ENCODE results near the gene PLCD3. TPM values are rescaled to one million over a fixed set of nuclear protein-coding genes. Genes with fewer than 3 reads are reported as not detected.

PLCD3 gene
- total and polyA plus RNA-seq, 2 of the 13 experiments (the other 11 are each of a cell fraction or from before 2014, with no cell fraction given): 11.3 to 39.1 TPM

DNA sequence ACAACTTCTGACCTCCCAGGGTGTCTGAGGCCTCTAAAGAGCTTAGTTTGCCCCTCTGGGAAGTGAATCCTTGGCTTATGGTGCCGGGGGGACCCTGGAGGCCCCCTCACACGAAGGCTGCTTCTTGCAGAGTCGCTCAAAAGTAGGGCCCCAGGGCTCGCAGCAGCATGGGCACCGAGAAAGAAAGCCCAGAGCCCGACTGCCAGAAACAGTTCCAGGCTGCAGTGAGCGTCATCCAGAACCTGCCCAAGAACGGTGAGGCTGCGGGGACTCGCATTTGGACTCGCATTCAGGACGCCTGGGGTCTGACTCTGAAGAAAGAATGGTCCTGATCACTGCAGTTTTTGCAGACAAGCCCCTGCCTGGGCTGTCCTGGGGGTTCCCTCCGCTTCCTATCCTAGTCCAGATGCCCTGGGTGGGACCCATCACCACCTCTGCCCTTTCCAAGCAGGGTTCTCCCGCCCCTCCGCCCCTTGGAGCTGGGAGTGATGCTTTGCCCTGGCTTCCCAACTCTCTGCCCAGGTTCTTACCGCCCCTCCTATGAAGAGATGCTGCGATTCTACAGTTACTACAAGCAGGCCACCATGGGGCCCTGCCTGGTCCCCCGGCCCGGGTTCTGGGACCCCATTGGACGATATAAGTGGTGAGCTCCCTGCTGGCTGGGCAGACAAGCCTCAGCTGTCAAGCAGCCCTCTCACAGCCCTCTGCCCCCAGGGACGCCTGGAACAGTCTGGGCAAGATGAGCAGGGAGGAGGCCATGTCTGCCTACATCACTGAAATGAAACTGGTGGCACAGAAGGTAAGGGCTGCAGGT is 3.9 kb upstream of the PLCD3 start:
- intact Hi-C loops (cut with micrococcal nuclease; ENCODE audit: unreplicated experiment) (loop anchor here (1.0 to 5.0 kb wide), 4 partner anchors 12 to 181 kb away; partner anchors contain the start of genes HEXIM1 and MAP3K14), in situ Hi-C loops (cut with HindIII; ENCODE audit: extremely low pct_ligation_motif_present, low pct_unique_long_range_greater_than_20kb) (loop anchor here (10.0 kb wide), 1 partner anchor 239 kb away; no protein-coding TSS in a partner anchor)
- TF ChIP-seq, protein P1, sequence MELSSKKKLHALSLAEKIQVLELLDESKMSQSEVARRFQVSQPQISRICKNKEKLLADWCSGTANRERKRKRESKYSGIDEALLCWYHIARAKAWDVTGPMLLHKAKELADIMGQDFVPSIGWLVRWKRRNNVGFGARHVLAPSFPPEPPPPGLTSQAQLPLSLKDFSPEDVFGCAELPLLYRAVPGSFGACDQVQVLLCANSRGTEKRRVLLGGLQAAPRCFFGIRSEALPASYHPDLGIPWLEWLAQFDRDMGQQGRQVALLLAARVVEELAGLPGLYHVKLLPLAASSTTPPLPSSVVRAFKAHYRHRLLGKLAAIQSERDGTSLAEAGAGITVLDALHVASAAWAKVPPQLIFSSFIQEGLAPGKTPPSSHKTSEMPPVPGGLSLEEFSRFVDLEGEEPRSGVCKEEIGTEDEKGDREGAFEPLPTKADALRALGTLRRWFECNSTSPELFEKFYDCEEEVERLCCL (CRISPR knock-in tag; IDR thresholded peaks at IDR 0.05; ENCODE audit: borderline replicate concordance): no peak
- TF ChIP-seq STAG1 (CRISPR knock-in tag; IDR thresholded peaks at IDR 0.05): no peak
- TF ChIP-seq, protein P2, sequence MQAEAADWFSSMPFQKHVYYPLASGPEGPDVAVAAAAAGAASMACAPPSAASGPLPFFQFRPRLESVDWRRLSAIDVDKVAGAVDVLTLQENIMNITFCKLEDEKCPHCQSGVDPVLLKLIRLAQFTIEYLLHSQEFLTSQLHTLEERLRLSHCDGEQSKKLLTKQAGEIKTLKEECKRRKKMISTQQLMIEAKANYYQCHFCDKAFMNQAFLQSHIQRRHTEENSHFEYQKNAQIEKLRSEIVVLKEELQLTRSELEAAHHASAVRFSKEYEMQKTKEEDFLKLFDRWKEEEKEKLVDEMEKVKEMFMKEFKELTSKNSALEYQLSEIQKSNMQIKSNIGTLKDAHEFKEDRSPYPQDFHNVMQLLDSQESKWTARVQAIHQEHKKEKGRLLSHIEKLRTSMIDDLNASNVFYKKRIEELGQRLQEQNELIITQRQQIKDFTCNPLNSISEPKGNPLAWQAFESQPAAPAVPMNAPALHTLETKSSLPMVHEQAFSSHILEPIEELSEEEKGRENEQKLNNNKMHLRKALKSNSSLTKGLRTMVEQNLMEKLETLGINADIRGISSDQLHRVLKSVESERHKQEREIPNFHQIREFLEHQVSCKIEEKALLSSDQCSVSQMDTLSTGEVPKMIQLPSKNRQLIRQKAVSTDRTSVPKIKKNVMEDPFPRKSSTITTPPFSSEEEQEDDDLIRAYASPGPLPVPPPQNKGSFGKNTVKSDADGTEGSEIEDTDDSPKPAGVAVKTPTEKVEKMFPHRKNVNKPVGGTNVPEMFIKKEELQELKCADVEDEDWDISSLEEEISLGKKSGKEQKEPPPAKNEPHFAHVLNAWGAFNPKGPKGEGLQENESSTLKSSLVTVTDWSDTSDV (CRISPR knock-in tag; IDR thresholded peaks at IDR 0.05): 0 out of 2 replicates have a peak, but pooled peaks have one; percentile 54
- TF ChIP-seq ZNF143 (CRISPR knock-in tag; IDR thresholded peaks at IDR 0.05): no peak
- TF ChIP-seq HOXA7 (CRISPR knock-in tag; IDR thresholded peaks at IDR 0.05): no peak
- no peak for TF ChIP-seq ZNF7 (CRISPR knock-in tag; IDR thresholded peaks at IDR 0.05)
- no peak for TF ChIP-seq NCOR1 (IDR thresholded peaks at IDR 0.05; ENCODE audit: borderline replicate concordance, low read length)
- TF ChIP-seq FOXP1 (IDR thresholded peaks at IDR 0.05): no peak
- TF ChIP-seq FOXP1 (CRISPR knock-in tag; IDR thresholded peaks at IDR 0.05): no peak
- 0 out of 2 replicates have a peak, but pooled peaks have one; percentile 73 for TF ChIP-seq ZNF224 (CRISPR knock-in tag; IDR thresholded peaks at IDR 0.05)
- TF ChIP-seq, protein P3, sequence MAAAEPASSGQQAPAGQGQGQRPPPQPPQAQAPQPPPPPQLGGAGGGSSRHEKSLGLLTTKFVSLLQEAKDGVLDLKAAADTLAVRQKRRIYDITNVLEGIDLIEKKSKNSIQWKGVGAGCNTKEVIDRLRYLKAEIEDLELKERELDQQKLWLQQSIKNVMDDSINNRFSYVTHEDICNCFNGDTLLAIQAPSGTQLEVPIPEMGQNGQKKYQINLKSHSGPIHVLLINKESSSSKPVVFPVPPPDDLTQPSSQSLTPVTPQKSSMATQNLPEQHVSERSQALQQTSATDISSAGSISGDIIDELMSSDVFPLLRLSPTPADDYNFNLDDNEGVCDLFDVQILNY (CRISPR knock-in tag; conservative IDR thresholded peaks at IDR 0.05): no peak
- TF ChIP-seq MXI1 (IDR thresholded peaks at IDR 0.05; ENCODE audit: borderline replicate concordance, low read depth, low read length): peak; percentile 19; the same call in 1 of the 3 replicates
- TF ChIP-seq ETV6 (CRISPR knock-in tag; conservative IDR thresholded peaks at IDR 0.05): no peak; the same call in 1 of the 2 replicates
- TF ChIP-seq, protein P4, sequence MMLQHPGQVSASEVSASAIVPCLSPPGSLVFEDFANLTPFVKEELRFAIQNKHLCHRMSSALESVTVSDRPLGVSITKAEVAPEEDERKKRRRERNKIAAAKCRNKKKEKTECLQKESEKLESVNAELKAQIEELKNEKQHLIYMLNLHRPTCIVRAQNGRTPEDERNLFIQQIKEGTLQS (CRISPR knock-in tag; IDR thresholded peaks at IDR 0.05): no peak

More for the DNA sequence above, 3.9 kb upstream of the PLCD3 start:
- FAIRE-seq (no peak), DNase-seq (ENCODE audit: low spot score) (no peak), ATAC-seq (peak; percentile 1)
- ChIA-PET POLR2A (interaction anchor here (0.7 to 7.1 kb wide), 24 partner anchors 9 to 95 kb away, joined by 3 to 217 read pairs (median 4); partner anchors contain the start of genes HEXIM1, HEXIM2 and NMT1), CTCF (ENCODE audit: low intra/inter-chr PET ratio, low total read pairs) (interaction anchor here (0.7 to 4.9 kb wide), 23 partner anchors 12 to 217 kb away, joined by 3 to 303 read pairs (median 7); partner anchors contain the start of genes HEXIM1 and HEXIM2)
- Histone ChIP-seq H3K27ac (ENCODE audit: extremely low read length, insufficient read depth, low read length) (peak overlapping the region; percentile 64), H3K9ac (ENCODE audit: insufficient read depth, low read depth, low read length) (peak overlapping the region; percentile 84), H4K20me1 (ENCODE audit: insufficient read depth, low read length) (no peaks in the 10 kb centered on the region), H3K4me1 (ENCODE audit: insufficient read depth, low read length) (peaks cover 35% of the 10 kb centered on the region), H3K27me3 (ENCODE audit: control insufficient read depth in 1 of 2, insufficient read depth in 2 of 2, low read length in 2 of 2) (no peaks in the 10 kb centered on the region), H3K36me3 (replicated peaks in 1 of 2; ENCODE audit: control insufficient read depth in 1 of 2, insufficient read depth in 2 of 2, low read length in 2 of 2) (peaks cover 2 to 5% of the 10 kb centered on the region in 2 experiments; a peak in 4 of 5 replicates), H3K4me2 (ENCODE audit: low read depth, low read length) (peak overlapping the region; percentile 100), H3K79me2 (ENCODE audit: insufficient read depth, low read length) (peaks cover 20% of the 10 kb centered on the region), H3K4me3 (replicated peaks in 1 of 3; ENCODE audit: insufficient read depth in 1 of 3, low read depth in 2 of 3, low read length in 3 of 3) (peak overlapping the region; percentile 70 to 83 (median 78)), H3K9me3 (ENCODE audit: low read length) (no peaks in the 10 kb centered on the region), H2AFZ (ENCODE audit: low read length) (no peak overlapping the region)
- BruUV-seq (replicated peaks): TSS peak; percentile 69
- 53% methylated on average over 14 of the region's 21 CpGs for WGBS (ENCODE audit: low lambda C conversion rate)
